HG02678 (cell line): ENCODE results near the gene GALNT2.
A peak's percentile ranks its signal among the peaks of the same experiment; 100 is the strongest.

Source experiments
- ATAC-seq: cut with Tn5 transposase; IDR thresholded peaks from one replicate; pipeline ENCODE4 v1.9.1; 2021; ENCODE audit warnings: mild to moderate bottlenecking, moderate library complexity; ENCODE audit not compliant: unreplicated experiment

GALNT2 gene

GRCh38 chr1:230141797-230142607 is 75.0 kb downstream of the GALNT2 start:
- ATAC-seq: no peak

DNA sequence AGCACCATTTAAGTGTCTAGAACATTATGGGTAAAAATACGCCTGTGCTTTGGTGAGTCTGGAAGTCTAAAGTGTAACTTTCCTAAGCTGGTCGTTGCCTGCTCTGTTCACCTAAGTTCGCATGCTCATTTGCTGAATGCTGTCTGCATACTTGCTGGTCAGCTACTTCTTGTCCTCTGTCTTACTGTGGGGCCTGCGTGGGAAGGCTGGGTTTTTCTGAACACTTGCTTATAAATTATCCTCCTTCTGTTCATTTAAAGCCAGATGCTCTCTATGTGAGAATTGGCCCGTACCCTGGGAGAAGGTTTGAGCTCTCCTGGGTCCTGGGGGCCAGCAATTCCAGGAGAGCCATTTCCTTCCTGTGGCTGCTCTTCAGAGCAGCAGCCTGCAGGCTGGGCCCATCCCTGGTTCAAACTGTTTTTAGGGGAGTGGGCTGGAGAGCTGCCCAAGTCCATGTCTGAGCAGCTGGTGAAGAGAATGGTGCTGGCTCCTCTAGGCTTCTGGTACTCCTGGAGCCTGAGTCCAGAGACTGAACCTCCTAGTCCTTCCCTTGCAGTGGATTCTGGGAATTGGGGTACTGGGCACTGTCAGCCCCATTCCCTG is 75.7 kb downstream of the GALNT2 start:
- ATAC-seq: no peak

DNA sequence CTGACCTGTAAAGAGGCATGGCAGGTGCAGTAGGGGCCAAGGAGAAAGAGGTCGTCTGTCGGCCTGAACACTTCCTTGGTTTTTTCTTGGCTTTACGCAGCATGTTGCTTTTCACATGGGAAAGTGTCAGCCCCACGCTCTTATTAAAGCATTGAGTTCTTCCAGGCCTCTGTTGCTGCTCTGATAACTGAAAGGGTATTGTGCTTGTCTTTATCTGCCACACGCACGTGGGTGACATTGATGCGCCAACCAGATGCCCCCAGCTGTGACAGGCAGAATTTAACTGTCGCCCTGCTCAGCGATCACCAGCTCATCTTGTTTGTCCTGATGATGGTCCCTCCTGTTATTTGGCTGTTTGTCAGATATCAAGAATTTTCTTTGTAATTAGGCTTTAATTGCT is 76.5 kb downstream of the GALNT2 start:
- ATAC-seq: no peak

DNA sequence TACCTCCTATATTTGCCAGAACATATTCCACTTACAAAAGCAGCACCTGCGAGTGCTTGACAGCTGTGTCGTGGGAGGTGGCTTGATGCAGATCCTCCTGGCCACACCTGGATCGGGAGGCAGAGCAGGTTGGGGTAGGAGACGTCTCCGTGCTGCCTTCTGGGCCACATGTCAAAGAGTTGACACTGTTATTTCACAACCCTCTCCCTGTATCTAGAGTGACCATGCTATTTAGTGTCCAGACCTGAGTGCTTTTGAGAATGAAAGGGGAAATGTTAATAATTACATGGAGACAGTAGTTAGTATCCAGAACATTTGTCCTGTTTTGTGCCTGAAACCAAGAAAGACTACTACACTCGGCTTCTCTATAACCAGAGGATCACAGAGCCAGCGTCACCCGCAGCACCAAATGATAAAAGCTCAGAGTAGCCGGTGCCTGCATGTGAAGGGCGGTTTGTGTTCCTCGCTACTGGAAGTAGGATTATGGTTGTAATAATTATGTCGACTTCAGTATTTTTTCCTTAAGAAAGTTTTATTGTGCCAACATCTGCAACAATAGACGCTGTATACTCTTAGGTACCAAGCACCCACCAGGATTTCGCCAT is 77.1 kb downstream of the GALNT2 start:
- ATAC-seq: no peak

DNA sequence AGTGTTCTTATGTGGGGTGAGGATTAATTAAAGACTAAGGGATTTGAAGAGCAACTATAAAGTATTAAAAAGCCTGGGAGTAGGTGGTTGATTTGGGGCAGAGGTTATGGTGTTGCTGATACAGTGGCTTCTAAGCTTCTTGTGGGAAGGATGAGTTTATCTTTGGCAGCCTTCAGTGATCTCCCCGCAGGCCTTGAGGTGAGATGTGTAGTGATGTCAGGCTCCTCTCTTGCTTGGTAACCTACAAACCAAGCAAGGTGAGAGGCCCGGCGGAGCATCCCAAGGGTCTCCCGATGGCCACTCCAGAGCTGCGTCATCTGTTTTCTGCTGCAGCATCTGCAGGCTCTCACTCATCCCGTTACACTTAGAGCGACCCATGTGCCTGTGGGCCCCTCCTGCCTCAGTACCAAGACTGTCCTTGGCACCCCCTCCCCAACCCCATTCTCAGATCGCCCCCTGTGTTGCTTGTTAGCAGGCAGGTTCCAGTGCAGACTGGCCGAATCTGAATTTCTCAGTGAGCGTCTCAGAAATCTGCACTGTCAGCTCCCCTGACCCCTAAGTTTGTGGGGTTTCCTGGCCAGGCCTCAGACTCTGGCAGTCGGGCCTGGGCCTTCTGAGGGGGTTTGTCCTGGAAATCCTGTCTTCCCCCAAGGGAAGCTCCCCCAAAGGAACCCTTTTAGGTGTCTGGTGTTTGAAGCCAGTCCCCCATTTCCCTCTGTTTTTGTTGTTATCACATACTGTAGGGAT is 77.9 kb downstream of the GALNT2 start:
- no peak for ATAC-seq

- ATAC-seq: no peak
Observed at GRCh38 chr1:230145505-230145899, 78.5 kb downstream of the GALNT2 start.

DNA sequence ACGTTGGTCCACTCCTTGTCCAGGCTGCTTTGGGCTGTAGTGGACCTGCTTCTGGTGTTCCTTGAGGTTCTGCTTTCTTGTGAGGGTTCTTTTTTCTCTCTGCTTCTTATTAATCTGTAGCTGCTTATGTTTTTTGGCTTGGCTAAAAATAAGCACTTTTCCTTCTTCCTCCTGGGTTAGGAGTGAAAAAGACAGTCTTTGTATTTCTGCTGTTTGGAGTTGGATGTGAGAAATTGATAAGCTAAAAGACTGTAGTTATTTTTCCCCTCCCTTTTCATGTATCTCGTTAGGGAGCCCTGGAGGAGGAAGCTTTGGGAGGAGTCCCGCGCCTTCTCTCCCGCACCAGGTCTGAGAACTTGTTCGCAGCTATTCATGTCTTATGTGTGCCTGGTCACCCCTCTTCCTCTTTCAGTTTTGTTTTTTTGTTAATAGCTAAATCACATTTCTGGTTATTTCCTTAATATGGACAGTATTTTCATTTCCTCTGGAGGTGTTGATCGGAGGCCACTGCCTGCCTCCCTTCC is 79.0 kb downstream of the GALNT2 start:
- ATAC-seq: peak; percentile 36

DNA sequence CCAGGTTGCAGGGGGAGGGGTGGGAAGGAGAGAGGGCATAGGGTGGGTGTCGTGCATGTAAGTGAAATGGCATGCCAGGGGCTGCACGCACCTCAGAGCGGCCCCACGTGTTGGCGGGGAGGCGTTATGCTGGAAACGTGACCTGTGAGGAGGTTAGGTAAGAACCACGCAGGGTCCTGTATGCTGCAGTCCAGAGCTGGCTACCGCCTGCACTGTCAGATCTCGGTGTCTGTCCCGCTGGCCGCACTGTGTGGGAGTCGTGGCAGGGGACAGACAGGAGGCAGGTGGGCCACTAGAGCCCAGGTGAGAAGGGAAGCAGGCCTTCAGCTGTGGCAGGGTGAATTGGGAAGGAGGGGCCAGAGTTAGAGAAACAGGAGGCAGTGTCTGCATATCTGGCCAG is 79.7 kb downstream of the GALNT2 start:
- ATAC-seq: no peak

DNA sequence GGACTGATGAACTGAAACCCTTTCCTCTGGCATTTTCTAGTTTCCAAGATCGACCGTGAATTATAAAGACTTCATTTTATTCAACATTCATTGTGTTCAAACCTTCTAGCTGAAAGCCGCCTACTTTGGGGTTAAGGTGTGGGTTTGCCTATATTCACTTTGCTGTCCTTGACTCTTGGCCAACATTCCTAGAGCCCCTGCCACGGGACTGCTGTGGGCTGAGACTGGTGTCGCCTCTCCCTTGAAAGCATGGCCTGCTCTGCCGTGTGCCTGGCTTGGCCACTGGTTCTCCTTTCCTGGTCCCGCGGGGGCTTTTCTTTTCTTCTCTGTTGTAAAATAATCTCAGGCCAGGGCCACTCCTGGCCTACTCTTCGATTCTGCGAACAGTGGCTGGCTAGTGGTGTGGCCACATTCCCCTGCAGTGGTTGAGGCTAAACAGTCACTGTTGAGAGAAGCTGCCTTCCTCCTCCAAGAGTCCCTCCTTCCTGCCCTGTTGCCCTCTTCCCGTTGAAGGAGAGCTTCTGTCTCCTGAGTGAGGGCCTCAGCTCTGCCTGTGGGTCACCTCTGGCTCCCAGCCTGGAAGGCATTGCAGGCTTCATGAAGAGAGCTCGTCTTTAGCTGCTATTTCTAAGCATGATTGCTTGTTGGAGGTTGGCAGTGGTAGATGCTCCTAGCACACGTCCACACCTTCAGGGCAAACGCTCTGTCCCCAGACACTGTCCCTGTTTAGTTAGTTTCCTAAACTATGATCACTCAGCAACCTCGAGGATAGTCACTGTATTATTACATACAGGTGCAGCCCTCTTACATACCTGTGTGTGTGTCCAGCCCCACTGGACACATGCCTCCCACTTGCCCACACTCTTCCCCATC is 80.5 kb downstream of the GALNT2 start:
- ATAC-seq: no peak

- no peak for ATAC-seq
Observed at GRCh38 chr1:230148126-230148652, 81.2 kb downstream of the GALNT2 start.

- ATAC-seq: no peak
Observed at GRCh38 chr1:230148768-230149469, 81.9 kb downstream of the GALNT2 start.

- peak; percentile 64 for ATAC-seq
Observed at GRCh38 chr1:230149751-230150584, 82.9 kb downstream of the GALNT2 start.

DNA sequence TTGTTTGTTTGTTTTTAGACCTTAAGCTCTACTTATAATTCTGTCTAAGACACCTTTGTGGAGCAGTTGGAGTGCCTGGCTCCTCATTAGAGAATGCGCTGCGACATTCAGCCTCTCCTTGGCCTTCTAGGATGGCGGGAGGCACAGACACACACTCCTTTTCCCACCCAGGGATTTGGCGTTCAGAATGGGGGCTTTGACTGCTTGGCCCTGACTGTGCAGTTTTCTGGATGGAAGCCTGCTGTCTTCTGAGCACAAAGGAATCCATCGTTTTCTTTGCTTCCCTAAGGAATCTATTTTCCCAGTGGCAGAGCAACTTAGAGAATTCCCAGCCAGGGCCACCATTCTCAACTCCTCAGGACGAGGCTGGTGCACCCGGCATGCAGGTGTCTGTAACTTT is 83.6 kb downstream of the GALNT2 start:
- ATAC-seq: no peak

- no peak for ATAC-seq
Observed at GRCh38 chr1:230151924-230152468, 85.0 kb downstream of the GALNT2 start.

DNA sequence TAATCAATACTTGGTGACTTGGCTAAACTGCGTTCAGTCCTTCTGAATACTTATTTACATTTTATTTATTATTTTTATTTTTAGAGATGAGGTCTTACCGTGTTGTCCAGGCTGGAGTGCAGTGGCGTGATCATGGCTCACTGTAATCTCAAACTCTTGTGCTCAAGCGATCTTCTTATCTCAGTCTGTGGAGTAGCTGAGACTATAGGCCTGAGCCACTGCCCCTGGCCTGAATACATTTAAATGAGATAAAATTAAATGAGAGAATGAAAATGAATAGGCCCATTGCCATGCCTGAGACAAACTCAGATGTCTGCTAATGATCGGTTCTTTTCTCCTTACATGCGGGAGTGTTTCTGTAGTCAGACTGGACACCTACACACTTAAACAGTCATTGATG is 86.0 kb downstream of the GALNT2 start:
- ATAC-seq: no peak

- ATAC-seq: no peak
Observed at GRCh38 chr1:230153641-230154296, 86.7 kb downstream of the GALNT2 start.

GRCh38 chr1:230155021-230155420 is 88.0 kb downstream of the GALNT2 start:
- no peak for ATAC-seq

DNA sequence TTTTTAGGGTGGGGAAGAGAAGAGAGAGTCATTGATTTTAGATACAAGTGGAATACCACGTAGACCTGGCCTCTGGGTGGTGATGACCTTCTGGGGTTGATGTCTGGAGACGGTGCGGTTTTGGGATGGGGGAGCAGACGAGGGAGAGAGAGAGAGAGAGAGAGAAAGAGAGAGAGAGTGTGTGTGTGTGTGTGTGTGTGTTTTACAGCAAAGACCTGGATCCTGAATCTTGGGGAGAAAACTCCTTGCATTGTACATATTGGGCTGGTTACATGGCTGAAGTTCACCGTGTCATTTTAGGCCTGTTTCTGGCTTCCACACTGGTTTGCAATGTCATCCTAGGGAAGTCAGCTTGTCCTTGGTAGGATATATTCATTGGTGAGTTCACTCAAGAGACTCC is 89.0 kb downstream of the GALNT2 start:
- no peak for ATAC-seq
